GM18519 (cell line): ENCODE results near the gene KHDRBS2.

Experiments used
- ATAC-seq: cut with Tn5 transposase; IDR thresholded peaks from one replicate; pipeline ENCODE4 v1.9.1; 2021; ENCODE audit warnings: mild to moderate bottlenecking, moderate library complexity; ENCODE audit not compliant: unreplicated experiment, low FRiP score

KHDRBS2 gene

DNA sequence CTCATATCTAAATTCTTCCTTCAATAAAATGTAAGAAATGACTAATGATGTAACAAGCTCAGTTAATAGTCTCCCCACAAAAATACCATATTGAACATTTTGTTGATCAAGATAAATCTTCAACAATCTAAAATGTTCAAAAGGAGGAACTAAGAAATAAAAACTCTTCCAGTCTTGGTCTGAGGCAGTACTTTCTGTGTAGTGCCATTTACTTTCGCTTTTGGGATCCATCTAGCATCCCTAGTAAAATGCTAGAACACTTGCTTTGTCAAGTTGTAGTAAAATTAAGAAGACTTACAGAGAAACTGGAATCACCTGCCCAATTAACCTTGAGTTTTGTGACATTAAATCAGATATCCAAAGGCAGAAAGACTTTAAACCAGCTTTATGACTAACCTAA lies 246.4 kb downstream of the KHDRBS2 start:
- no peak for ATAC-seq

DNA sequence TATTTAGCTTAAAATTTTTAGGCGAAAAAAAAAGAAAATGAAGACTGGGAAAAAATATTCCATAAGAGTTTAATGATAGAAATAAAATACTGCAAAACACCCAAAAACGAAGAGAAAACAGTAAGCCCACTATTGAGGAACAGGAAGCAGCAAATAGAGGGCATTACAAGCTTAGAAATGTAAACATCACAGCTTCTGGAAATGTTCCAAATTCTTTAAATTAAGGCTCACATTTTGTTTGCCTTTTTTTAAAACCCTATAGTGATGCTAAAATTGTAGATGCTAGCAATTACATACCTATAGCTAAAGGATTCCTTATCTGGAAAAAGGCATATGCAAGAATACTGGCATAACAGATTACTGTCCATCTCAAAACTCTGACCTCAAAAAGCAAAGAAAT lies 248.6 kb downstream of the KHDRBS2 start:
- ATAC-seq = no peak

DNA sequence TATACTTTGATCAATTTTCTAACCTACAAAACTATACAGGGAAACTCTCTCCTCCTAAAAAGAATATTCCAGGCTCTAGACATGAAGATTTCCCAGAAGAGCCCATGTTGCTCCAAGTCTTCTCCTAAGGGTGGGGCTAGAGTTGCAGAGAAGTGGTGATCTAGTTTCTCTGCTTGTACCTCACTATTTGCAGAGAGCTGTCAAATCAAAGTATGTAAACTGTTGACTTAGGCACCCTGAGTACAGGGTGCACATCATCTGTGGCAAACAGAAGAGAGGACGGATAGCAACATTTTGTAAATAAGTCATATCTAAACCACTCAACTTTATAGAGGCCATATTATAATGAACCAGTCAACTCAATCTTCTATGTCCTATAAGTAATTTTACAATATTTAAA lies 250.1 kb downstream of the KHDRBS2 start:
- ATAC-seq = no peak

DNA sequence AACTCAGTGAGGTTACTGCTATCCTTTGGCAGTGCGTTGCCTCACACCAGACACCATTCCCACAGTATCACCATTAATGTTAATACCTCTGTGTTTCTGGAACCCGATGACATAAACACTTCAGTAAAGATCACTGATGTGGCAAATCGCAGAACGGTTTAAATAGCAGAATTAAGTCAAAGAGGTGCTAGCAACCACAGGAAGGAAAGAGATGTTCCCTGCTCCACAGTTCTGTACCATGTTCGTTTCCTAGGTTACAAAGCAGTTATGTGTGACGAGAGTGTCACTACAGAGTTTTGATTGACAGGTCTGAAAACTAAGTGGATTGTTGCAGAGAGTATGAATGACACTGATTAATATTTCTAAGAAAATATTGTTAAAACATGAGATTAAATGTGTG lies 272.3 kb downstream of the KHDRBS2 start:
- no peak for ATAC-seq

DNA sequence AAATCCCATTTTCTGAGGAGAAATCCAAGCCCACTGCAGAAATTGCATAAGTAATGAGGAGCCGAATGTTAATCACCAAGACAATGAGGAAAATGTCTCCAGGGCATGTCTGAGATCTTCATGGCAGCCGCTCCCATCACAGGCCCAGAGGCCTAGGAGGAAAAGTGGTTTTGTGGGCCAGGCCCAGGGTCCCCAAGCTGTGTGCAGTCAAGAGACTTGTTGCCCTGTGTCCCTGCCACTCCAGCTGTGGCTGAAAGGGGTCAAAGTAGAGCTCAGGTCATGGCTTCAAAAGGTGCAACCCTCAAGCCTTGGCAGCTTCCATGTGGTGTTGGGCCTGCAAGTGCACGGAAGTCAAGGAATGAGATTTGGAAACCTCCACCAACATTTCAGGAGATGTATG lies 276.6 kb downstream of the KHDRBS2 start:
- no peak for ATAC-seq

DNA sequence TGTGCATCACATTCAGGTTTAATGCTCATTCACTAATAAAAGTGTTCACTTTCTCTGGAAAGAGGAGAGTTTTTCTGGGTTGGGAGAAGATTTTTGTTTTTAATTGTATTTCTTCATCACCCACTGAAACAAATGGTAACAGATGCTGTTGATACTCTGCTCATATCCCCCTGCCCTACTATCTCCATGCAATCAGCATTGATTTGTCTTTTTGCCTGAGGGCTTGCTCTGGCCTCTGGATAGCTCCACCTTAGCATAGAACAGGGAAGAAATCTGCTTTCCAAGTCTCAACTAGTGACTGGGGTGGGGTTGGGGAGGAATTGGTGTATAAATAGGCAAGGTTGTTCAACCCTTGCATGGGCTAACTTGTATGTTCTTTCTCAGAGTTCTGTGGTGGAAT lies 296.4 kb downstream of the KHDRBS2 start:
- no peak for ATAC-seq

DNA sequence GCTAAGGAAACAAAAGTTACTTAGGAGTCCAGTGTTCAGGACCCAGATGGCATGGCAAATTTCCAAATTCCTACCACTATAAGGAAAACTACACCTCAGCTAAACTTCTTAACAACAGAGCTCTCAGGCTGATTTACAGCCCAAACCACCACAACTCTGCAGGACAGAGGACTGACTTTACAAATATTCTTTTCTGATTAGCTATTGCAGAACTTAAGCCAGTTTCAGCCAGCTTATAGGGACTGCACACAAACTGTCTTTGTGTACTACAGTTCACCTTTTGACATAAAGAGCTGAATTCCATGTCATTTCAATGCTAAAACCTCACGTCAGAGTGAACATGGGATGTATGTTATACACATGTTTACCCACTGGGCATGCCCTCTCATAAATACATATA lies 305.4 kb downstream of the KHDRBS2 start:
- no peak for ATAC-seq

DNA sequence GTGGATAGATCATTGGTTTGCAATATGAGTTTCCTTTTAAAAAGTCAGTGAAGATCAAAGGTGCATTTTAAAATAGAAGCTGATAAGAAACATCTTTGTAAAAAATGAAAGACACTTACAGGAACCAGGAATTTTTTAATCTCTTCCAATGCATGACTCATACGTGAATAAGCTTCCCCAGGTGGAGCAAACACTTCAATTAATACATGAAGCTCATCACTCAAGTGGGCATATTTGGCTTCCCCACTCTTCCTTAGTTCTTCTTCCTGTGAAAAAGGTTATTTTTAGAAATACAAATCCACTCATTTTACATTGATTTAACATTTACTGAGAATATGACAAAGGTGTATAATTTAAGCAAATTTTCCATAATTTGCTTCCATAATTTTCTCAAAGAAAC lies 308.1 kb downstream of the KHDRBS2 start:
- ATAC-seq = no peak

DNA sequence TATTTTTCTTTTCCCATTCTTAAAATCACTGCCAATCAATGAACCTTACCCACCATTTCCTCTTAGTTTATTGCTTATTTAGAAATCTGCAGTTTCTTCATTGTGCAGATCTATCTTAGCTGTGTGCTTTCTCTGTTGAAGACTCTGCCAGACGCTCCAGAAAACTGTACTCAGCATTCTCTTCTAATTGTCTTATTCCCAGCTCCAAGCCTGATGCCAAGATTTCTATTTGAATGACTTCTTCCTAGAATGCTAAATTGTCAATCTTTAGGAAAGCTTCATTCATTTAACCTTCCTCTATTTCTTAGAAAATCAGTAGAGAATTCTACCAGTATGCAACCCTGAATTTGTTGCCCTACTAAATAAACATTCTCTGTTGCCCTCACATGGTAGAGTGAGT lies 308.9 kb downstream of the KHDRBS2 start:
- ATAC-seq = no peak

DNA sequence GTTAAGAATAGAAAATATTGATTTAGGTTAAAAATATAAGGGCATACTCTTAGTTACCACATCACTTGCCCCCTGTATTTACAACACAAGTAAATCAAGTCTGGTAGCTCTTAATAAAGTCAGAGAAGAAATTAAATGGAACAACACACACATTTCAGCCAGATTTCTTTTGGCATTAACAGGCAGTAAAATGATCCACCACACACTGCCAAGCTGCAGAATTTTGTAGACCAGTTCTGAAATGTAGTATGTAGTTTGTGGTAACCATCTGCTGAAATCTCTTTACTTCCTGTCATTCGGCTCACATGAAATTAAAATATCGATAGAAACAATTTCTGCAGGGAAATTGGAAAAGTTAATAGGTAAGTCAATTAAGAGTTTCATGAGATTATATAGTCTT lies 326.8 kb downstream of the KHDRBS2 start:
- no peak for ATAC-seq

DNA sequence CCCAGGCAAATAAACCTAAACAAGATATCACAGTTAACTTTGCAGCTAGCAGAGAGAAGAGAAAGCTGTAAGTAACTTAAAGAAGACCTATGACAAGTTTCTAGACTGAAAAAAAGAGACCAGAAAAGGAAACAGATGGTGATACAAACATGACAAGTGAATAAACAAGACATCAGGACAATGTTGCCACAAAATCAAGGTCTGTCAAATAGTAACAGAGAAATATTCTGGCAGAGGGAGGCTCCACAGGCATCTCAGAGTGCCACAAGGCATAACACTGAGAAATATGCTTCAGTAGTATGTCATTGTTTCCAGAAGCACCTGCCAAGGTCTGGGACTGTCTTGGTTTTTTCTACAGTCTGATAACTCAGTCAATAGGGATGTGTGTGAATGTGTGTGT lies 332.2 kb downstream of the KHDRBS2 start:
- no peak for ATAC-seq

DNA sequence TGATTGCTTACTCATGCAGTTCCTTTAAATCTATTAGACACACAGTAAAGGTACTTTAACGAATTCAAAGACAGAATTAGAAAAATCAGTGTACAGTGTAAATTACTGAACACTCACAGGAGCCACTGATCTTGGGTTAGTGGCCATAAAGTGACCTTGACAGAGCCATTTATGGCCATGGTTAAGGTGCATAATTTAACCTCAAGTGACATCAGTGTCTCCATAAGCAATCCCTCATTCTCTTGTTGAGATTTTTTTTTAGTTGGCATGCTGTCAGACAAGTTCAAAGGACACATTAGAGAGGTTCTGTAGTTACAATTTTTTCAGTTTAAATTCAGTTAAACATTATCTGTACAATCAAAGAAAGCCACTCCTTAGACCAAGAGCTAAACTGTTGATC lies 334.4 kb downstream of the KHDRBS2 start:
- ATAC-seq = no peak

DNA sequence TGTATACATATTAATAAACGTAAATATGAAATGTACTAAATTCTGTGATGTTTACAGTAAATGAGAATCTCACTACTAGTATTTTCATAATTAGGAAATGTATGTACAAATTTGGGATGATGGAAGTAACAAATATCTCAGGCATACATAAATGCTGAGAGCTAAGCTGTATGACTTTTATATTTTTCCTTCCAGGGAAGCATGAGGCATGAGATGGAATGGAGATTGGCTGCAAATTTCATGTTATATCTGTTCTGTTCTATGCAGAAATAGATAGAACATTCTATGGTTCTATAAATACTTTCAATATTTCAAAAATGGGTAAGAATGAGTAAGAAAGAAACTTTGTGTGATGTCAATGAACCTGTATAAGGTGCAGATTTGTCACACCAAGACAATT lies 335.2 kb downstream of the KHDRBS2 start:
- no peak for ATAC-seq

DNA sequence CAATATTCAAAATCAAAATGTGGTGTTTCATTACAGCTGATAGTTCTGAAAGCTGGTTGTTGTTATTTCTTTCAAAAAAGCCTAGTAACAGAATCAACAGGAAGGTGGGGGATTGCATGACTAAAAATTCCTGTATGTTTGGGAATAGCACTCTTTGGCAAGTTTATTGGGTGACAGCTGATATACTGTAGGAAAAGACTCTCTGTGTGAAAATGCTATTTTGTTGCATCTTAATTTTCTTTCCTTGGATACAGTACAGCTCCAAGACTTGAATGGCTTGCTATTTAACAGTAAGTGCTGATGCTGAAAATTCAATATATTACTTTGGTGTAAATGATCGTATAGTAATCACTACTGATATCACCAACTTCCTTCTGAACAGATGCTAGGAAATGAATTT lies 336.1 kb downstream of the KHDRBS2 start:
- no peak for ATAC-seq

DNA sequence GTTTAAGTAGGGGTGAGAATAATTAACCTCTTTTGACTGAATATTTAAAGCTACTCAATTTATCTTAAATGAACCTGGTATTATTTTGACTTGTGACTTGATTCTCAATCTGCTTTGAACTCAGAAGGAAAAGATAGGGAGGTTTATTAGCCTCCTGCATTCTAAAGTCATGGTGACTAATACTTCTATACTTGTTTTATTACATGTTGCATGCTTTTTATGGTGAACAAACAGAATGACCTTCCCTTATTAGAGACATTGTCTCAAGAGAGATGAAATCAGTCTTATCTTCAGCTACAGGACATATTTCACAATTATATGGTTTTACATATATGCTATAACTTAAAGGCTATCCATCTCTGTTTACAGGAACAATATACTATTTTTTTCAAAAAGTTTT lies 336.9 kb downstream of the KHDRBS2 start:
- ATAC-seq = no peak

DNA sequence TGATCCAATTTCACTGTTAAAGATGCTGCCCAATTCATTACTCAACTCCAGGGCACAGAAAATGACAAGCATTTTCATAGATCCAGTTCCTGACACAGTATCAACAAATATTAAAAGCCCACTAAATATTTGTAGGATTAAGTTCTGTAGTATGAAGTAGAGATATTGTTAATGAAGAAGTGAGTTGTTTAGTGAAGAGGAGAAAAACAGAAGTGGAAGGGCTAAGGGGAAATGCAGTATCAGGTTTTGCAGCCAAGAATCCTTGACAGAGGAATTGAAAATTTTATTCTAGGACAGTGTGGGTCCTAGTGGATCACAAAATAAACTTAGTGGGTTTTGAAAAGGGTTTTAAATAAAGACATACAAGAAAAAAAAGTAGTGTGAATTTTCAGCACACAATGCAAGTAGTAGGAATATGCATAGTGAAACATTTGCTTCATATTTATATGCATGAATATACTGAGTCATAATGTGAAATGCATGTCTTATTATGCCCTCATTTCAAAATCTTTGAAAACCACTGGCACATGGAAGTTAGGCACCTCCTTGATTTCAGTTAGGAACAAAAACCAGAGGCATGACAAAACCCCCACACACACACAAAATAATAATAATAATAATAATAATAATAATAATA lies 338.6 kb downstream of the KHDRBS2 start:
- ATAC-seq = no peak

DNA sequence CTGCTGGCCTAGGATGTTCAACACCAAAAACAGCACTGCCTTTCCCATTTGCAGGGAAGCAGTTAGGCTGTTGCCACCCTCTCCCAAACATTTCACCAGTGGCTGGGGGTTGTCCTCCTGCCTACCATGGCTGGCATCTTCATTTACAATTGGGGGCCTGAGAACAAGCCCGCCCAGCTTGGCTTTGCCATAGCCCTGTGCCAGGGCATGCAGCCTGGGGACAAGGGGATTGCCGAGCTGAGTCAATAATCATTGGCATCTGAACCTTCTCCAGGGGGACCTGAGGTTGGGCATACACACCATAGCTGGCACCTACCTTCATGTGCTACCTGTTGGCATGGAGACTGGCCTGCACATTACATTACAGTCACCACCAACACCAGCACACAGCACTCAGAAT lies 345.1 kb downstream of the KHDRBS2 start:
- ATAC-seq = no peak

DNA sequence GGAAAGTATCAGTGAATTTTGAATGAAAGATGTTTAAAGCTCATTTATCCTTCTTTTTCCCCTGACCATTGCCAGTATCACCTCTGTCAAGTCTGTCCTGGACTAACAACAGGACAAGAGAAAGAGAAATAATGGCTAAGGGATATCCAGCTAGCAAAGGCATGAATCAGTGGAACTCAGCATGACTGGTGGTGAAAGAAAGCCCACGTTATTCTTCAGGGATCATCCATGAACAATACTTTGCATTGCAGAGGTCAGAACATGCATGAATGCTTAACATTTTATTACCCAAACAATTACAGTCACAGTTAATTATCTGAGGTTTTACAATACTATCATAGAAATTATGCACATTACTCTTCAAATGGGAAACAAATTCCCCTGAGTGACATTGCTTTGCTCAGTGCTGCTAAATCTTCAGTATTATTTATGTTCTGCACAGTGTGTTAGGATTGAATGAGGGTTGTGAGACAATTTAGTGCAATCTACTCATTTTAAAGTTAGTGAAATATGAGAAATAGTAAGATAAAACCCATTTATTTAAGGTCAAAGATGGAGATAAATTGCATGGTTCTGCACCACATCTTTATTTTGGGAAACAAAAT lies 350.7 kb downstream of the KHDRBS2 start:
- ATAC-seq = no peak

DNA sequence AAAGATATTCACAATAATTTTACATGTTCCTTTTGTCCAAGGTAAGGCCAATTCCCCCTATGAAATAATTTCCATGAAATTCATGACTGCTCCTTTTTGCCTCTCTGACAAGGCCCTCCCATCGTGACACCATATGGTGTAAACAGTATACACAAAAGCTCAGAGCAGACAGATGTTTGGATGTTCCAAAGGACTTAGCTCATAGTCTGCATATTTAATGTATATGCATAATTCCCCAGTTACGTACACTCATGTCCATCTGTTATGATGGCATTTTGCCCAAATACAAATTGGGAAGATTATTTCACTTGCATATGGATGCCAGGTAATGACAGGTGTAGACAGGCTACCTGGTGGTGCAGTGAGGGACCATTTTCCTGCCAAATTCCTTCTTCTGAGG lies 376.5 kb downstream of the KHDRBS2 start:
- ATAC-seq = no peak

DNA sequence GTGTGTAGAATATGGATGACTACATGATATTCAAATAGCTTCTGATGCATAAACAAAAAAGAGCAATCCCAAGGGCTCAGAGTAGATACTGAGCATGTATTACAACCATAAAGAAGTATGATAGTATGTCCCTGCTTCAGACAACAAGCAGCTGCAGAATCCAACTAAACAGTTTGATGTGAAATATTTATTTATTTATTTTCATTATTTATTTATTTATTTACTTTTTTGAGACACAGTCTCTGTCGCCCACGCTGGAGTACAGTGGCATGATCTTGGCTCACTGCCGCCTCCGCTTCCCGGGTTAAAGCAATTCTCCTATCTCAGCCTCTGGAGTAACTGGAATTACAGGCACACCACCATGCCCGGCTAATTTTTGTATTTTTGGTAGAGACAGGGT lies 384.3 kb downstream of the KHDRBS2 start:
- no peak for ATAC-seq

DNA sequence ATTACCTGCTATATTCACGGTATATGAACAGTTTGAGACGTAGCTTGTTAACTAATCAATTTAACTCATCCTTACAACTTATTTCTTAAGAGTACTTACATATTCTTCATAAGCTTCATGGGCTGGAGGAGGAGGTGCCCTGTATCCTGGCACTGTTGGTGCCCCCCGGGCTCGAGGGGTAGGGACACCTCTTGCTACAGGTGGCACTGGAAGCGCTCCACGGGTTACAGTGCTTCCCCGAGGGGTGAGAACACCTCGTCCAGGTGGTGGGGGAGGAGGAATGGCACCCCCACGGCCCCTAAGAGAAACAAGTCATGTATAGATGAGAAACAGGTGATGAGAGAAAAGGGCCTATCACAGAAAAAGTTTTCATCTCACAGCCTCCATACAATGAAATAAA lies 391.5 kb downstream of the KHDRBS2 start:
- ATAC-seq = no peak

DNA sequence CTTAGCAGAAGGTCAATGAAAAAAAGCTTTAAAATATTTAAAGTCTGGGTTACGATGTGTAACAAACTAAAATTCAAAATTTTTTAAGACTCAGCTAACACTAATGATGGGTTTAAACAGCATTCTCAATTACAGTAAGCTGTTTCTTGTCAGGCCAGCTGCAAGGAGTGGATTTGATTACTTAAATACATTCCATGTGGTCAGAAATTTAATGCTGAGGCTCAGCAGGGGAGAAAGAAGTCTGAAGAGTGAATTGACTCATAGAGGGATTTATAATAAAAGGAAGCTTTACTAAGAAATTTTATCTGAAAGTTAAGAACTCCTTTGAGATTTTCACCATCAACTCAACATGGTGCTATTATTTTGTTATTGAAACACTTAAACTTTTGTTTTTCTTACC lies 398.6 kb downstream of the KHDRBS2 start:
- ATAC-seq = no peak
